Stimulated activated CD4-positive, alpha-beta T cell treated with anti-CD3 and anti-CD28 coated beads, TNF-alpha, amount 100 ng/mL, for 48 hours (primary cell): Measurements from ENCODE around the gene PEX16.

Source experiments
- DNase-seq, 3 donors: peaks; one replicate each; pipeline ENCODE4 v3.0.0-alpha.2; 2020; ENCODE audit warnings: low read depth in 3 of 3

Gene PEX16

DNA sequence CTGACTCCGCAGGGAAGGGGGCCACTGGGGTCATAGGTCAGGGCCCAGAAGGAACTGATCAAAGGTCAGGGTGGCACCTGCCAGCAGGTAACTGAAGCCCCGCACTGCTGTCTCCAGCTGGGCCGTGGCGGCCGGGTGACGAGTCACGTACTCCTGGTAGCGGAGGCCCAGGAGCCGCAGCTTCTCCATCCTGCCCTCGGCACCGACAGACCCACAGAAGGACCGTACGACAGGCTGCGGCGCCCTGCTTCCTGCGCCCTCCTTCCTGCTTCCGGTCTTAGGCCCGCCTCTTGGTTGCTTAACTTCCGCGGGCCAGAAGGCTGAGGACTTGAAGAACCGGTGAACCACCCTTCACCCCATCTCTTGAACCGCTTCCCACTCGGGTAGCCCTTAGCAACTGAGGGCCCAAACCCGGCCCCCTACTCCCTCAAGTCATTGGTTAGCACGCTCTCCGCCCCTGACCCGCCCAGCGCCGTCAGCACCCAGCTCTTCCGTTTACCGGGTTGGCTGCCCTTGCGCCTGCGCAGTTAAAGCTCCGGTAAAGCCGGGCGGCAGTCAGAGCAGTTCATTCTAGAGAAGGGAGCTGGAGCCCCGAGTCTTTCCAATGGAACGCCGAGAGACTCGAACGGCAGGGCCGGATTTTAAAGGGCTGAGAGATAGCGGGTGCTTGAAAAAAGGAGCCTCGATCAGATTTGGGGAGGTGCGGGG, at the start of gene PEX16:
PEX16 (minus strand) TSS at position 255 of the 708 bp plus-strand sequence; CDS start at position 189, 66 bp downstream.
- DNase-seq, result peak; percentile 82 to 94 (median 91)

- DNase-seq, result peak; percentile 30 to 37 (median 35)
Measured at GRCh38 chr11:45964911-45965389, 47.3 kb upstream of the PEX16 start.

GRCh38 chr11:45961751-45962240, 44.1 kb upstream of the PEX16 start:
- no peak for DNase-seq

DNA sequence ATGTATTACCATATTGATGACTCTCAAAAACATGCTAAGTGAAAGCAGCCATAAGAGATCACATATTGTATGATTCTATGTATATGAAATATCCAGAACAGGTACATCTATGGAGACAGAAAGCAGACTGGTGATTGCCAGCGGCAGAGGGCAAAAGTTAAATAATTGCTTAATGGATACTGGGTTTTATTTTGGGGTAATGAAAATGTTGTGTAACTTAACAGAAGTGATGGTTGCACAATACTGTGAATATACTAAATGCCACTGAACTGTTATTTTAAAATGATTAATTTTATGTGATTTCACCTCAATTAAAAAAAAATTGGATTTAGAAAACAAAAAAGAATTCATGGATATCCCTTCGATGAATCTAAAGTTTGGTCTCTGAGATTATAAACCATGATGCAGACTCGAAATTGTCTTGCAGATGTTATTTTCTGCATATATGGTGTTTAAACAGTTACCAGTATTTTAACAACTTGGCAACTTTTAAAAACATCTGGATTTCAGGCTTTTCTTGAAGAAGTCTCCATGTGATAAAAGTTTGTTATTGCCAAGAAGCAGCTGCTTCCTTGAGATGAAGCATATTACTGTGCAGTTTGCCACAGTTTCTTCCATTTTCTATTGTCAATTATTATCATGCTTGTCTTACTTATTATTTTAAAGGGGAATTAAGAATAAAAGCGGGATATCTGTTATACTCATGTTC, 42.9 kb upstream of the PEX16 start:
- DNase-seq, result no peak

- DNase-seq, result no peak
Measured at GRCh38 chr11:45959851-45960250, 42.2 kb upstream of the PEX16 start.

DNA sequence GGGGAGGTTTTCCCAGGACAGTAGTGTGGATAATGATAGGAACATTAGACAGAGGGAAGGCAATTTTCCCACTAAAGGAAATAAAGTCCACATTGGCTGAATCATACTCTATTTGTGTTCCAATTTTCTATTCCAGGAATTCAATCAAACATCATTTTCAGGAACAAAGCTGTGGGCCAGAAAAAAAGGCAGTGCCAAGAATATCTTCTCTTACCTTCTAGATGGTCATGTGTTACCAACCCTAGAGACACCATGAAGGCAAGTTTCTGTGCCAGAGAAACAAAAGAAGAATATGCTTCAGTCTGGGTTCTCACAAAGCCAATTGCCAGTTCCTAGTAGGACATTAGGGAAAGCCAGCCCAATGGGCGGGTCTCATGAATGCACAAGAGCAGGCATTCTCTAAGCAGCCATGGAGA, 32.3 kb upstream of the PEX16 start:
- no peak for DNase-seq

- DNase-seq, result no peak
Measured at GRCh38 chr11:45948356-45948755, 30.7 kb upstream of the PEX16 start.

DNA sequence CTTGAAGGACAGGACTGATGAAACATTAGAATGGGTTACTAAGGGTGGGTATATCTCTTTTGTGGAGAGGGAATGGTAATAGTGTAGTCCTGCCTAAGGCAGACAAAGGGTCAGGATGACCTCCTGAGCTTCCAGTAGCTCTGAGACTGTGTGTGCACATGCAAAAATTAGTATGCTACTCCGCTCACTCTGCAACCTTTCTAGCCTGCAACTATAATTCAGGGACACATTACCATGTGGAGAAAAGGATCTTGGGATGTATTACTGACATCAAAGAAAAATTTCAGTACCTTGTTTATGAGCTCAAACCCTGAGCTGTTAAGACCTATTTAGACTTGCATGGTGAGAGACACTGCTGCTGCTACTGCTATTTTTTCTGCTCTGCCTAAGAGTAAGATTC, 30.2 kb upstream of the PEX16 start:
- DNase-seq, result no peak

DNA sequence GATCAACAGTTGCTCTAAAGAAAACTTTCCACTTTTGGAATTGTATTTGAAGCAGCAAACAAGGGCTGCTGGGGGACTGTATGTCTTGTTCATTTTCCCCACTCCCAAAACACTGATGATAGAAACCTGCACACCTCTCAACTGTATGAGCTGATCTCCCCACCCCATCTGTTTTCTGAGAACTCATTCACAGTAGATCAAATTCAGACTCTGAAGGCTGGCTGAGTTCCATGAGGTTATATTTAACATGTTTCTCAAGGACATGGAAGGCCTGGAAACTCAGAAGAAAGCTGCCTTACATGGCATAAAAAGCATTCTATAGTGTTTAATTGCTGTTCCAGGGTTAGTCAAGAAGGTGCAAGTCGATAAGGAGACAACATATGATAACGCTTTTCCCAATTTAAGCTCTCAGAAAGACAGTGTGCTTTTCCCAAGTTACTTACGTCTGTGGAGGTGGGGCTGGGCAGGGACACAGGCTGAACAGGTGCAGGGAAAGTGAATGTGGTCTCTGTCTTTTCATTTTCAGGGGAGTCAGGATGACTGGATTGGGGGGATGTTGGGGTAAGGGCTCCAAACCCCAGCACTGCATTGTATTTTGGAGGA, 27.8 kb upstream of the PEX16 start:
- no peak for DNase-seq

- no peak for DNase-seq
Measured at GRCh38 chr11:45942381-45942780, 24.7 kb upstream of the PEX16 start.

DNA sequence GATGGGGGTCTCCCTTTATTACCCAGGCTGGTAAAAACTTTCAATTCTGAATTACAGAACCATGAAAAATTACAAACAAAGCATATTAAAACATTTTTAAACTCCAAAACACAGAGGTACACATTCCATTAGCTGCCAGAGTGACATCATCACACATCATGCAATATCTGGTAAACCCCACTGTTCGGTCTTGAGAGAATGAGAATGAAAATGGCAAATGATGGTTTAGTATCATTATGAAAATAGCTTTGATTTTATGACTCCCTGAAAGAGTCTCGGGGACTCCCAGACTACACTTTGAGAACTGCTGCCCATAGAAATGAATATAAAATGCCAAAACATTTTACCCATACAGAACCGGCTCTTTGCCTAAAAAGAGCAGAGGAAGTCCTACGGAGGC, 23.6 kb upstream of the PEX16 start:
- DNase-seq, result no peak

- no peak for DNase-seq
Measured at GRCh38 chr11:45939836-45940235, 22.2 kb upstream of the PEX16 start.

DNA sequence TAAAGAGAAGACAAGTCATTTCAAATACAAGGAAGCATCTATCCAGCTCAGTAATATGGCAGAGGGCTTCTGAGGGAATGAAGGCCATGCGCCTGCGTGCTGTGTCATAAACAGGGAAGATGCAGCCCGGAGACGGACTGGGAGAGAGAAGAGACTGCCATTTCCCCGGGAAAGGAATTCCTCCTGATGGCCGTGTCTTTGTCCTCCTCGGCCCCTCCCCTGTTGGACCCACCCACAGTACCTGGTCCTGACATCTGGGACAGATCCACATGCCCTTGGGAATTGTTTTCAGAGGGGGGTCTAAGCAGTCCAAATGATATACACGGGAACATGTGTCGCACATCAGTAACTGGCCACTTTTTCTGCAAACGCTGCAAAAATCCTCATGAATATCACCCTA, 20.2 kb upstream of the PEX16 start:
- DNase-seq, result no peak

DNA sequence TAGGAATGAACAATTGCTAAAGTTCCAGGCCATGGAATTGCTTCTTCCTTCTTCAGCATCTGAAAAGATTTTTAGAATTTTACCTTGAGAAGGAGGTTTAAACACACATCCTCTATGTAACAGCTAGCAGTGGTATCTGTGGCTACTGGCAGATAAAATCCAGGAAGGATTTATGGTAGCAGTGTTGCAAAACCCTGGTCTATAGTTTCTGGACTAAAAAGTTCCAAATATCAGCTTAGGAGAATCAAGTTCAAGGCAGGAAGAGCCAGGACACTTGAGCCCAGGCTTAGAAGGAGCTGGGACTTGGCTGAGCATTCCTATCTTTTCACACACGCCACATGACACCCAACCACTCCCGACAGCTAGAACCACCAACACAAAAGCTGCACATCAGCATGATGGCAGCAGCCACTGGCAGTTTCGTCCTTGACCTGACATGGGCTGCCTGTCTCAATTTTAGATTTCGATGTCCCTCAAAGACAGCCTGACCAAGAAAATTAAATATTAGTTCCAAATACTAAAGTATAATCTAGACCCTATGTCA, 18.9 kb upstream of the PEX16 start:
- DNase-seq, result no peak

- no peak for DNase-seq
Measured at GRCh38 chr11:45935349-45936064, 17.8 kb upstream of the PEX16 start.

- DNase-seq, result no peak
Measured at GRCh38 chr11:45934580-45935318, 17.1 kb upstream of the PEX16 start.

DNA sequence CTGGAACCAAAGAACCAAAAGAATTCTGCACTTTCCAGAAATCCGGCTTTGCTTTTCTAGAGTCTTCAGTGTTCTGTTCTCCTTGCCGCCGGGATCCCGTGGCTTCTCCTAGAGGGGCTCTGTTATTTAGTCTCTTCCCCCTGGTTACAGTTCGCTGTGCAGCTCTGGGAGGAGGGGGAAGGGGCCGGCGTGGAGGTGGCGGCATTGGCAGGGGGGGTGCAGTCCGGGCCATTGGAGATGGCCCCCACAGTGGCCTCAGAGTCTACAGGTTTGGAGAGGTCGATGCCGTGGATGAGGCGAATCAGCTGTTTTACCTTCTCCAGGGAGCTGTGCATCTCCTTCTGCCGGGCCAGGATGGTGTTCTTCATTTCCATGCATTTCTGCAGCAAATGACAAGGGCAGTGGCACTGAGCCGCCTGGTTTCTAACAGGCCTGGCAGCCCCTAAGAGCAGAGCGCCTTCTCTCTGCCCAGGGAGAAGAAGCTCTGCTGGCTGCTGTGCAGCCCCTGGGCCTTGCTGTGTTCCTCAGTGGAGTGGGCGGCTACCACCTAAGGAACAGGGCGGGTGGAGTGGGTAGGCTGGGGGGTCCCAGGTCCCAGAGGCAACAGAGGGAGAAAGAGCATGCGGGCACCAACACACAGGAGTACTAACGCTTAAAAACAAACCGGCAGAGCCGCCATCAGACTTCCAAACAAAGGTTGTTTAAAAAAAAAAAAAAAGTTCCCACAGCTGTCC, 16.3 kb upstream of the PEX16 start:
- DNase-seq, result no peak

GRCh38 chr11:45933131-45933831, 15.6 kb upstream of the PEX16 start:
- no peak for DNase-seq

DNA sequence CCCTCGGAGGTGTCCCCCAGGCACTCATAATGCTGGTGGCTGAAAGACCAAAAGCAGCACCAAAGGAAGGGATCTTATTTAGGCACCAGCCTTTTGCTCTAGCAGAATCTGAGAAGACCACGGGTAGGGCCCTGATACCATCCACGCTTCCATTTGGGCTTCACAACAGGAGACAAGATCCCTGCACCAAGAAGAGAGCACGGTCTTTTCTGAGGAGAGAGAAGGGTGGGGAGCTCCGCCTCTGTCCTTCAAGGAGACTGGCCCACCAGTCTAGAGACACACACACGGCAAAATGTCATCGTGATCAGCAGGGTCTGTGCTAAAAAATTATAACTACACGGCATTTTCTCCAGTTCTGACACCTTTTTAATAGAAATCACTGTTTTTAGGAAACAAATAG, 14.5 kb upstream of the PEX16 start:
- no peak for DNase-seq

GRCh38 chr11:45931739-45932138, 14.1 kb upstream of the PEX16 start:
- DNase-seq, result no peak
